GM19238 (cell line): ENCODE measurements around the gene RHBDL3.
"Not testable (repeated sequence)": the region's sequence is repeated elsewhere in the genome, so short reads cannot be mapped to it uniquely, and the experiment has no call there.

Source experiments
- DNase-seq: peaks from one replicate; pipeline ENCODE4 v3.0.0; 2011; ENCODE audit warnings: low spot score; ENCODE audit not compliant: insufficient read length

The RHBDL3 gene

DNA sequence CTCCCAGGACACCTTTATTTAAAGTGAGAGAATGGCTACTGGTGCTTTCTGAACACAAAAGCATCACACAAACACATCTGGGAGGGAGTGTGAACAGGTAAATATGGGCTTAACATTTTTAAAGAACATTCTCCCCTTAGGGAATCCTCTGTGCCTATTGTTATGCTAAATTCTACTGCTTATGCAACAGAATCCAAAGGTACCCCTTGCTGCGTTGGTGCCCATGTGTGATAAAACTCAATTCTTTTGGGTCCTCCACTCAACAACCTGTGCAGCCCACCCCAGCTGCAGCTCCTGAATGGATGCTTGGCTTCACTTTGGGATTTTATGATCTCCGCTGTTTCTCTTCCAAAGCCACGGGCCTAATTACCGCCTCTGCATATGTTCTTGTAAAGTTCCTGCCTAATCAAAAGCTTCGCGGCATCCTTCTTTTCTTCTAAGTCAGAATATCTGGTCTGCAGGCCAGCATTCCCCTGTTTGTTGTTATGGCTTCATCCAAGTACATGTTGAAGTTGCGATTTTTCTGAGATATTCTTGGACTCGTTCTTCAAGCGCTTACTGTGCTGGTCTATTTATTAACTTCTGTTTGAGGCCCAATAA lies 23.9 kb downstream of the RHBDL3 start:
- no peak for DNase-seq

DNA sequence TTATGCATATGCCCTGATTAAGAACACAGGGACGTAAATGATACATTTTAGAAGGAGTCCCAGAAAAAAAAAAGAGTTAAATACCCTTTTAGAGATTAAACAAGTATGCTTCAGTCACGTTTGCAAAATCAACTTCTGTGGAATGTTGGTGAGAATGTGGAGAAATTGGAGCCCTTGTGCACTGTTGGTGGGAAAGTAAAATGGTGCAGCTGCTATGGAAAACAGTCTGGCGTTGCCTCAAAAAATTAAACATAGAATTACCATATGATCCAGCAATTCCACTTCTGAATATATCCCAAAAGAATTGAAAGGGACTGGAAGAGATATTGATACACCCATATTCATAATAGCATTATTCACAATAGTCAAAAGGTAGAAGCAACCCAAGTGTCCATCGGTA lies 26.5 kb downstream of the RHBDL3 start:
- no peak for DNase-seq

DNA sequence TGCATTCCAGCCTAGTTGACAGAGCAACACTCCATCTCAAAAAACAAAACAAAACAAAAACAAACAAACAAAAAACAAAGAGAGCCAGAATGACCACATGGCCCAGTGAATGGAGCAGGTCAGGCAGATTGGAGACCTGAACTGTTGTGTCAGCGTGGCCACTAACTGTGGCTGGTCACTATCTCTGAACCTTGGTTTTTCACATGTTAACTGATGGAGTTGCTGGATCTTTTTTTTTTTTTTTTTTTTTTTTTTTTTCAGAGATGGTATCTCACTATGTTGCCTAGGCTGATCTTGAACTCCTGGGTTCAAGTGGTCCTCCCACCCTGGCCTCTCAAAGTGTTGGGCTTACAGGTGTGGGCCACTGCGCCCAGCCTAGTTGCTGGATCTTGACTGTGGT lies 31.8 kb downstream of the RHBDL3 start:
- DNase-seq: no peak

DNA sequence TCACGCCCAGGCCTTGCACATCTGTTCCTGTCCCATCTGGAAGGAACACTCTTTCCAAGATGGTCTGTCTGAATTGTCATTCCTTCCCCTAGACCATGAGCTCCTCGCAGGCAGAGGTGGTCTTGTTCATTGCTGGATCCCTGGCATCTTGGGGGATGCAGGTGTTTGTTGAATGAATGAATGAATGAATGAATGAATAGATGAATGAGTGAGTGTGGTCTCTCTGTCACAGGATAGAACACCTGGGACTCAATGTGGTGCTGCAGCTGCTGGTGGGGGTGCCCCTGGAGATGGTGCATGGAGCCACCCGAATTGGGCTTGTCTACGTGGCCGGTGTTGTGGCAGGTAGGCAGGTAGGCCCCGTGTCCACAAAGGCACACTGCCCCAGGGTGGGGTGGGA lies 32.2 kb downstream of the RHBDL3 start:
- no peak for DNase-seq

DNA sequence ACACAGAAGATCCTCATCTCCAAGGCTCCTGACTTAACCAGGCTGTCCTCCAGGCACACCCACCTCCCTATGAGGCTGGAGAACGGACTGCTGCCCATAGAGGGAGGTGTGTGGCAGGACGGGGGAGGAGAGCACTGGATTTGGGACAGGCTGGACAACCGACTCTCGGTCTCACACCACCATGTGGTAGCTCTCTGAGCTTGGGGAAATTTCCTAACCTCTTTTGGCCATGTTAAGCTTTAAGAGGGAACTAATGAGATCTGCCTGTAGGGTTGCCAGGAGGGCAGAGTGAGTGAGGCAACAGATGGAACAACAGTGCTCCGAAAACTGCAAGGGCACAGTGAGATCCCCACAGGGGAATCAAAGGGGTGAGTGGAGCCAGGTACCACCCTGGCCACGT lies 32.7 kb downstream of the RHBDL3 start:
- DNase-seq: no peak

DNA sequence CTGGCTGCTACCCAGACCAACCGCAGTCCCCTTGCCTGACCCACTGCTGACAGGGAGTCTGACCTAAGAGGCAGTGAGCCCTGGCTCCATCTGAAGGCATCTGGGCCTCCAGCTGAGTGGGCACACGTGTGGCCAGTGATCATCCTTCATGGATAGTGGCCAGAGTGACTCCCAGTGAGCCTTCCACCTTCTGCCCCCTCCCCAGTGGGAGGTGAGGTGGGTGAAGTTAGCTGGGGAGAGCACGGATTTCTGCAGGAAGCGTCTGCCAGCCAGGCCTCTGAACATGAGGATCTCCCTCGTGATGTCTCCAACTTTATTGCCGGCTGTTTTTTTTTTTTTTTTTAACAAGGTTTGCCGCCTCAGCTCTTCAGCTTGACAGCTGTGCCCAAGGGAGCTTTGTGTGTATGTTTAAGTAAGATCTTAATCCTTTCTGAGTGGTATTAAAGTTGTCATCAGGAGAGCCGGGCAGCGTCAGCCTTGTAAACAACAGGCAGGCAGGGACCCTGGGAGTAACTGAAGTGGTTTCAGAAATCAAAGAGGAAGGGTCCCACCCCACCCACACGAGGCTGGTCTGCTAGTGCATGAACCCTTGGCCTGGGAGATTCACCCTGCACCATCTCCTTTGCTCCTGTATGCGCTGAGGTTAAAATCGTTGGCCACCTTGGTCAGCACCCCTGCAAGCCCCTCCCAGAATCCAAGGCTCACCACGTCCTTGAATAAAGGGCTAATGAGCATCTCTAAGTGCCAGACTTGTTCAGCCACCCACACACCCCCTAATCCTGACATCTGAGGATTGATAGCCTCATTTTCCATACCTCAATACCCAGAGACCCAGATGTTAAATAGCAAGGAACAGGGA lies 33.3 kb downstream of the RHBDL3 start:
- no peak for DNase-seq

DNA sequence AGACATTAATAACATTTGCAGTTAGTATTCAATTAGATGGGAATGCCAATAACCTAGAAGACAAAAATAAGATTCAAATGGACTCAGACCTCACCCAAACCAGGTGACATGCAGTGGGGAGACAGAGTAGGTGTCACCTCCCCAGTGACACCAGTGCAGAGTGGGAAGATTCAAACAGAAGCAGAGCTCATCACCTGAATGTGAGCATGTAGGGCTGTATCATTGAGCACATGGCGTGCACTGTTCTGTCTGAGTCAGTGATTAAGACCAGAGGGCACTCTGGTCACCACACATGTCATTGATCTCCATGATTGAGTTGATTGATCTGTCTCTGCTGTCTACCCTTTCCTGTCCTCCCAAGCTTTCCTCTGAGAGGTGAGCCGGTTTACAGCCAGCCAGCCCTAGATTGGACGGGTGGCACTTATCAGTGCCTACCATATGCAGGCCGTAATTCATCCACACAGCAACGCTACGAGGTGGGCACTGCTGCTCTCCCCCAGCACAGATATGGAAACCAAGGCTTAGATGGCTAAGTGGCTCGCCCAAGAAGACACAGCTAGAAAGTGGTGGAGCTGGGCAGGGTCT lies 34.0 kb downstream of the RHBDL3 start:
- DNase-seq: no peak

DNA sequence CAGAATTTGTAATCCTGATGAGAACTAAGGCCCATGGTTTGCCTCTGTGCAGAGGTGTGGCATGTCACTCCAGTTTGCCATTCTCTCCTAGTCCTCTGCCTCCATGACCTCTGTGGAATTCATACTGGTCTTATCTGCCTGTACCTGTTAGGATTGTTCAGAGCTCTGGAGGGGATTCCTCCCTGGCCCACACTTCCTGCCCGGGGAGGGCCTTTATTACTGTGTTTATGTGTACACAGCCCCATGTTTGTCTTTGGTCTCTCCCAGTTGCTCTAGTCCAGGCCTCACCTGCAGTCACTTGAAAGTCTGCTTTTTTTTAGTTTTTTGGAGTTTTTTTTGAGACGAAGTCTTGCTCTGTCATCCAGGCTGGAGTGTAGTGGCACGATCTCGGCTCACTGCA lies 36.4 kb downstream of the RHBDL3 start:
- no peak for DNase-seq

DNA sequence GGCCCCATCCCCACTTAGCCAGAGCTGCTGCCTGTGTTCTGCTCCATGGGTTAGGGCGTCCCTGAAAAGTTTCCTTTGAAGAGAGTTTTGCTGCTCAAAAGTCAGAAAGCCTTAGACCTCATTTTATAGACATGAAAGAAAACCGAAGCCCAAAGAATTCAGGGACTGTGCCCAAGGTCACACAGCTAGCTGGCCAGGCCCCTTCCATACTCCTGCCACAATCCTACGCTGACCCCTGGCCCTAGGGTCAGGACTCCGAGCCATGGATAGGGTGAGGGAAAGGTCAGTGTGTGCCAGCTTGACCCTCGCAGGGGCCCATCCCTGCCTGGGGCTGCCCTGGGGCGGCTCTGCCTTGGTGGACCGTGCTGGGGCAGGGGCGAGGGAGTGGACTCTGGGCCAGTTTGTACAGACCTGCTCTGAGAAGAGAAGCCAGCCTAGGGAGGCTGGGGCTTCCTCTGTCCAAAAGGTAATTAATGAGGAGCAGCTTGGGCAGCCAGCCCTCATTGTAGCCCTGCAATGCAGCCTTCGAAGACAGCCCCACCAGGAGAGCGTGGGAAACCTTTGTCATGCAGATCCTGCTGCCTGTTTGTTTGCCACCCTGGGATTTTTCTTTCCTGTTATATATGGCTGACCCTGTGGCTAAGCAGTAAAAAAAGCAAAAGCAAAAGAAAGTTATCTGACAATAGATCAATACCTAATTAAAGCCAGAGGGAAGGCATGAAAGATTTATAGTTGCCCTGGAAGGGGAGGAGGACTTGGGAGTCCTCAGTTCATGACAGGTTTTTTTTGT lies 37.4 kb downstream of the RHBDL3 start:
- no peak for DNase-seq

DNA sequence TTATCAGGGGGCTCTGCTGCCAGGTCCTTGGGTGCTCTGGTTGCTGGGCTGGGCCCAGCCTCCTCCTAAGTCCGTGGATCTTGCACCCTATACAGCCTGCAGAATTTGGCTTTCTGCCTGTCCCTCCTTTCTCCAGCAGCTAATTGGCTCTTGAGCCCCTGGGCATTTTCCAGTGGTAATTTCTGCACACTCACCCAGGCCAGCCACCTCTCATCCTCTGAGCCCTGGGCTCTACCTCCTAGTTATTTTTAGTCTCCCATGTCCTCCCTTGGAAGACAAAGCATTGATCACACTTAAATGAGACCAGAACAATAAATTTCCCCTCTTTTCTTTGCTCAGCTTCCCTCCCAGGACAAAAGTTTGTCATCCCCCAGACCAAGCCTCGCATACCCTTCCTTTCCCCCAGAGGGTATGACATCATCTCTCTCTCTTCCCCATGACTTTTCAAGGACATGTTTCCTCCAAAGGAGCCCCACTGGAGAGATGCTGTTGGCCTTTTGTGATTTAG lies 38.2 kb downstream of the RHBDL3 start:
- no peak for DNase-seq

DNA sequence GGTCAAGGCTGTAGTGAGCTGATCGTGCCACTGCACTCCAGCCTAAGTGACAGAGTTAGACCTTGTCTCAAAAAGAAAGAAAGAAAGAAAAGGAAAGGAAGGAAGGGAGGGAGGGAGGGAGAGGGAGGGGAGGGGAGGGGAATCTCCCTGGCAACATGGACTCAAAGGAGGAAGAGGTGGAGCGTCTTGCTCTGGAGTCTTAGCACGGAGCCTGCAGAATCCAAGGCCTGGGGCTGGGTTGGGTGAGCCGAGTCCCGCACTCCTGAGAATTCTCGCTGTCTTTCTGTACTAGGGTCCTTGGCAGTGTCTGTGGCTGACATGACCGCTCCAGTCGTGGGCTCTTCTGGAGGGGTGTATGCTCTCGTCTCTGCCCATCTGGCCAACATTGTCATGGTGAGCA lies 39.4 kb downstream of the RHBDL3 start:
- DNase-seq: no peak

DNA sequence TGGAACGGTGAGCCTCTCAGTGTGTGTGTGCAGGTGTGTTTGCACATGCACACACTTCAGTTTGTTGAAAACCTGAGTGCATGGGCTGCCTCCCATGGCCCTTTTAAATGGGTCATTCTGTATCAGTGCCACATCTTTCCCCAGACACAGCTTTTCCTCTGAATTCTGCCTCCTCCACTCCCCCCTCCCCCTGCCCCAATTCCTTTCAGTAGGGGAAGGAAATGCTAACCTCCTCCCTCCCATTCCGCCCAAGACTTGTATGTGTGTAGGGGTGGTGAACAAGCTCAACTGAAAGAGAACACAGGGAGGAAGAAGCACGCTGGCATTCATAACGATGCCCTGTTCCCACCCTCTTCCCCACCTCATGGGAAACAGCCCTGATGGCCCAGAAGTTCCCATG lies 42.0 kb downstream of the RHBDL3 start:
- DNase-seq: no peak

DNA sequence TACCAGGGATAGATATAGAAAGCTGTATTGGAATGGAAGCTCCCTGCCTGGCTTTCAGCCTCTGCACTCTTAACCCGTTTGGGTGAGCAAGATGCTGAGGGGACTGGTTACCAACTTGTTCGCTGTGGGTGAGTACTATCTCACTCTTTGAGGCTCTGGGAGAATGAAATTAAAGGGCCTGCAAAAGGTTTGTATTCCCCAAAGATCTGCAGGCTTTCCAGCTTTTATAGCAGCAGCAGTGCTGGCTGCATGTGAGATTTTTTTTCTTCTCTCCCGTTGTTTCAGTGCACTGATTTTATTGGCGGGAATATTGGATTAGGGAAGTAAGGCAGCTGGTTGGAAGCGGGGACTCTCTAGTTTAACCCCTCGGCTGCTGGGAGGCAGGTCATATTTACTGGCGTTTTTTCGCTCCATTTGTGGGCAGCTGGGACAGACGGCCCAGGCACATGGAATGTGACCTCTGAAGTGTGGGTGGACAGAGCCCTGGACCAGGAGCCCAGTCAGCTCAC lies 45.5 kb downstream of the RHBDL3 start:
- DNase-seq: no peak

DNA sequence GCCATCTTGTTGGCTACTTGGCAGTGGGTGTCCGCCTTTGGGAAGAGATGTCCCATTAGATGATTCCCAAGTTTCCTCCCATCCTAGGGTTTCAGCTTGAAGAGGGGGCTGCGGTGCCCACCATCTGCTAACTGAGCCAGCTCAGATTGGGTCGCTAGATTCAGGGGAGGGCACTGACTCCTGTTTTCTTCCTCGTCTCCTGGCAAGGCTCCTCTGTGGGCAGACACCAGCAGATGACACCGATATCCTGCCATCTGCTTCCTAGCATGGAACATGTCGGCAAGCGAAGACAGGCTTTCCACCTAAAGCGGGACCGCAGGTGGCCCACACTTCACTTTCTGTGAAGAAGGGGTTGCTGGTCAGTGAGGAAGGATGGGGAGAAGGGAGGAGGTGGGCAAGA lies 49.0 kb downstream of the RHBDL3 start:
- no peak for DNase-seq

DNA sequence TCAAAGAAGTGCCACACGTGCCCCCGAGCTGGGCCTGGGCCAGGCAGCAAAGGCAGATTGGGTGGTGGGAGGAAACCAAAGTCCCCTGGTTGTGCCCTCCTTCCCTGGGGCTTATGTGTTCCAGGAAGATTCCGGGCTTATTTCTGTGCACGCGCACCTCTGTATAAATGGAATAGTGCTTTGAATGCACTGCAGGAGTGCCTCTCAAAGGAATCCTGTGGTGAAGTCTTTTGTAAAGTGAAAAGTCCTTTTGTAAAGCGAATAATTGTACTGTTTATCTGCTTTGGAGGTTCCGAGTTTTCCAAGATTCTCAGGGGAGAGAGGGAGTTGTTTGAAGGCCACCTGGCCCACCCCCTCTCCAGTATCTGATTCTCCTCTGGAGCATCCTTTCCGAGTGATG lies 49.5 kb downstream of the RHBDL3 start:
- no peak for DNase-seq

DNA sequence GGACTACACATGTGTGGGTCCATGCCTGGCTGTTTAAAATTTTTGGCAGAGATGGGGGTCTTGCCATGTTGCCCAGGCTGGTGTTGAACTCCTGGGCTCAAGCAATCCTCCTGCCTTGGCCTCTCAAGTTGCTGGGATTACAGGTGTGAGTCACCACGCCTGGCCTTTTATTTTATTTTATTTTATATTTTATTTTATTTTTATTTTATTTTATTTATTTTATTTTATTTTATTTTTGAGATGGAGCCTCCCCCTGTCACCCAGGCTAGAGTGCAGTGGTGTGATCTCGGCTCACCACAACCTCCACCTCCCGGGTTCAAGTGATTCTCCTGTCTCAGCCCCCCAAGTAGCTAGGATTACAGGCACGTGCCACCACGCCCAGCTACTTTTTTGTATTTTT lies 51.0 kb downstream of the RHBDL3 start:
- not testable (repeated sequence) for DNase-seq

DNA sequence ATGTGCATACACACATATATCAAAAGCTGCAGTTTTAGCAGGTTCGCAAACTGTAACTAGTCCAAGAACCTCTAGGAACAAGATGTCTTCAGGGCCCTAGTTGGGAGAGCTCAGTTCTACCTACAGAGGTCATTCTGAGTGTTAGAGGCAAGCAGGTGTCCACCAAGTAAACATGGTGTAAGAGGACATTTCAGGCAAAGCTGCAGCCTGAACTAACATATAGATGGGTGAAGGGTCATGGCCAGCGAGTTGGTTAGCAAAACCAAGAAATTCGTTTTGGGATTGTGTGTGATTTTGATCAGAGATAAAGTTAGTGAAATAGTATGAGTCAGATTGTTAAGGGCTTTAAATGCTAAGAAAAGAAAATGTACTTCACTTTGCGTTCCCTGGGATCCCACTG lies 51.7 kb downstream of the RHBDL3 start:
- DNase-seq: no peak

DNA sequence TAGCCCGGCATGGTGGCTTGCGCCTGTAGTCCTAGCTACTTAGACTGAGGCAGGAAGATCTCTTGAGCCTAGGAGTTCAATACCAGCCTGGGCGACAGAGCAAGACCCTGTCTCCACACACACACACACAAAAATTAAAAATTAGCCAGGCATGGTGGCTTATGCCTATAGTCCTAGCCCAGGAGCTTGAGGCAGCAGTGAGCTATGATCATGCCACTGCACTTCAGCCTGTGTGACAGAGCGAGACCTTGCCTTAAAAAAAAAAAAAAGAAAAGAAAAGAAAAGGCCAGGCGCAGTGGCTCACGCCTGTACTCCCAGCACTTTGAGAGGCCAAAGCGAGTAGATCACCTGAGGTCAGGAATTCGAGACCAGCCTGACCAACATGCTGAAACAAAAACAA lies 52.4 kb downstream of the RHBDL3 start:
- no peak for DNase-seq

DNA sequence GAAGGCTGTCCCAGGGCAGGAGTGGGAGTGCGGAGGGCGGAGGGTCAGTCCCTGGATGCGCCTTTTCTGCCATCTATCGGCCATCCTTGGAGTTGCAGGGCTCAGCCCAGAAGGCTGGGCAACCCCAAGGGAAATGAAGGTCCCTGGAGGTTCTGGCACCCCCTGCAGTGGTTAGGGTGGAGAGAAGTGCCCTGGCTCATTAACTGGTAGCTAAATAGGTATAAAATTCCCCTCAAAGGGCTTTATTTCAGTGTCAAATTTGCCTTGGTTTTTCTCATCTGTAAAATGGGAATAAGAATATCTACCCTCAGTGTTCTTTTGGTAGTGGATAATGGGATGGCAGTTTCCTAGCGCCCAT lies 53.9 kb downstream of the RHBDL3 start:
- peak; percentile 72 for DNase-seq

DNA sequence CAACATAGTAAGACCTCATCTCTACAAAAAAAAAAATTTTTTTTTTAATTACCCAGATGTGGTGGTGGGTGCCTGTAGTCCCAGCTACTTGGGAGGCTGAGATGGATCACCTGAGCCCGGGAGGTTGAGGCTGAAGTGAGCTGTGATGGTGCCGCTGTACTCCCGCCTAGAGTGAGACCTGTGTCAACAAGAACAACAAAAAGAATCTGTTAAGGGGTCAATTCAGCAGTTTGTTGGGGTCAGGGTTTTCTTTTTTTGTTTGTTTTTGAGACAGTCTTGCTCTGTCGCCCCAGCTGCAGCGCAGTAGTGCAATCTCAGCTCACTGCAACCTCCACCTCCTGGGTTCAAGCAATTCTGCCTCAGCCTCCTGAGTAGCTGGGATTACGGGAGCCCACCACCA lies 54.4 kb downstream of the RHBDL3 start:
- not testable (repeated sequence) for DNase-seq

DNA sequence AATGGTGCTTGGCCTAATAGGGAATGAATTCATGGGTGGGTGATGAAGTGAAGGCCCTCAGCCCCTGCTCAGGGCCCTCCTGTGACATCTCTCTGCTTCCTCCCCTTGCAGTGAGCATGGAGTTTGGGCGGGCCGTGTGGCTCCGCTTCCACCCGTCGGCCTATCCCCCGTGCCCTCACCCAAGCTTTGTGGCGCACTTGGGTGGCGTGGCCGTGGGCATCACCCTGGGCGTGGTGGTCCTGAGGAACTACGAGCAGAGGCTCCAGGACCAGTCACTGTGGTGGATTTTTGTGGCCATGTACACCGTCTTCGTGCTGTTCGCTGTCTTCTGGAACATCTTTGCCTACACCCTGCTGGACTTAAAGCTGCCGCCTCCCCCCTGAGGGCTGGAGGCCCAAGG lies 55.2 kb downstream of the RHBDL3 start:
- no peak for DNase-seq

DNA sequence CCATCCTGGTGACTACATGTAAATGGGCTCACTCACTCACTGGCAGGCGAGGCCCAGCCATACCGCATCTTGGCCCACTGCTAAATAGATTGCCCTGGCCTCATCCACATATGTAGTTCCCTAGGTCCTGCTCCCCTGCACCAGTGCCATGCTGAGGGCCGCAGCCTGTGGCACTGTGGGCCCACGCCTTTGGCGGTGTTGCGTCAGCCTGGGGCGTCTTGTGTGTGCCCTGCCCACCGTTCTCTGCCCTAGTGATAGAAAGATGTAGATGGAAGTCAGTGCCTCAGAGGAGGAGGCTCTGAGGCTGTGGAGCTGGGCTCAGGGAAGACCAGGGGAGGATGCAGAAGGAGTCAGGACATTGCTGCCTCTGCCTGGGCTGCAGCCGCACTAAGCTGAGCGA lies 57.4 kb downstream of the RHBDL3 start:
- no peak for DNase-seq
